Amniotic epithelial cell (primary cell): ENCODE data around the gene WEE2.
"Not testable (repeated sequence)": the region's sequence is repeated elsewhere in the genome, so short reads cannot be mapped to it uniquely, and the experiment has no call there.

Source experiments
- DNase-seq: peaks from one replicate; pipeline ENCODE4 v3.0.0-alpha.2; 2010; ENCODE audit warnings: low read depth

The WEE2 gene

DNA sequence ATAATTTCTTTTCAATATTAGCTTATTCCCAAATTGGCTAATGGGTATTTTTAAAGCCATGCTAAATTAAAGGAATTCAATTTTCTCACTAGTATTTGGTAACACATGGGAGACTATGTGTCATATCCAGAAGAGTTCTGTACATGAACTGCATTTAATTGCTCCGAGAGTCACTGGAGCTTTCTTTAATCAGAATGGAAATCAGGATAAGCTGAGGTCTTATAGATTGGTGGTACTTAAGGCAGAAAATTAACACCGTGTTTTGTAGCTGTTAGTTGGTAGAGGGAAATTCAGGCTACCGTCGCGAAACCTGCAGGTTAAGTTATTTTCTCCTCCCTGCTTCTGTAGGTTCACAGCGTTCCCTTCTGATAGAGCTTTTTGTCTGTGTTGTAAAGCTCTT lies at the start of gene WEE2:
Gene WEE2, plus strand, starts transcription at position 3 of the 400 bp plus-strand sequence. CDS start 406 bp downstream, outside the sequence.
- no peak for DNase-seq

DNA sequence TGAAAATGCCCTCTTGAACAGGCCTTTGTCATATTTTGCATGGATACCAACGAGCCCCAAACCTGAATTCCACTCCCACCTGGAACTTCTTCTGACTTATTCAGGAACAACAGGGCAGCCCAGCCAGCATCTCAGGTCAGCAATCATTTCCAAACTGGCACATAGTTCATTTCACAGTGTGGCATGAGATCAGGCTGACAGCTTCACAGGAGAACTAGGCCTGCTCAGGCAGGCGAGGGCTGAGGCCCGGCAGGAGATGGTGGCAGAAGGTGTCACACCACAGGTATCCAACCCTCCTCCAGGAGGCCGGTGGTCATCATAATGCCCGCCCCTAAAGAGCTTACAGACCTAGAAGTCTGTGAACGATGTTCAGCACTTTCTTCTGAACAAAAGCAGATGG lies 48.7 kb upstream of the WEE2 start:
- no peak for DNase-seq

GRCh38 chr7:141660259-141660658 lies 47.9 kb upstream of the WEE2 start:
- DNase-seq, result no peak

- DNase-seq, result no peak
These were observed 44.9 kb upstream of the WEE2 start for GRCh38 chr7:141663081-141663849.

GRCh38 chr7:141664450-141664849 lies 43.7 kb upstream of the WEE2 start:
- no peak for DNase-seq

- DNase-seq, result no peak
These were observed 42.7 kb upstream of the WEE2 start for GRCh38 chr7:141665208-141666035.

DNA sequence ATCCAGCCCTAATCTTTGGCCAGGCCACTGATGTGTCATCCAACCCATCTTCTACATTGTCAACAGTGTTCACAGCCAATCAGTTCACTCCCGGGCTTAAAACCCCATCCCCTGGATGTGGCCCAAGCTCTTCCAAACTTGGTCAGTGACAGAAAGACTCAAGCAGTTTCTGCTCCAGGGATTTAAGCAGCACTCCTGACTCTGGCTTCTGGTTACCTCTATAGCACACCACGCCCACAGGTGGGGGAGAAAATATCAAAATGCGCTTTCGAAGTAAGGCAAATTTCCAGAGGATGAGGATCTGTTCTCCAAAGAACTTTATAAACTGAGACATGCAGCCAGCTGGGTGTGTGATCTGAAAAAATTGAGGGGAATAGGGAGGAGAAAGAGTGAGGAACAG lies 42.1 kb upstream of the WEE2 start:
- no peak for DNase-seq

DNA sequence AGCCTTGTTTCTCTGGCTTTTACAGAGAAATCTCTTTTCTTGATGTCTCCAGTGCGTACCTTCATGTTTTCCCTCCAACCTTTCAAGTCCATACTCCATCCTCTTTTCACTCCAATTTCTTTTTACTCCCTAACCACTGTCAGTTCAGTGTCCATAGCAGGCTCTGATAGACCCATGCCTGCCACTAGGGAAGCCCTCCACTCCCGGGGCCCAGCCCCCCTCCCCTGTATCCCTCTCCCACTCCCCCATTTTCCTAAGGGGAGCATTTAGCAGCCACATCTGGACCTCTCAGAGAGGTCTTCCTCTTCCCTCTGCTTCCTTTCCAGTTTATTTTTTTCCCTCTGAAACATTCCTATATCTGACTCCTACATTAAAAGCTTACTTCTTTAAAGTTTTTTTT lies 39.3 kb upstream of the WEE2 start:
- DNase-seq, result no peak

DNA sequence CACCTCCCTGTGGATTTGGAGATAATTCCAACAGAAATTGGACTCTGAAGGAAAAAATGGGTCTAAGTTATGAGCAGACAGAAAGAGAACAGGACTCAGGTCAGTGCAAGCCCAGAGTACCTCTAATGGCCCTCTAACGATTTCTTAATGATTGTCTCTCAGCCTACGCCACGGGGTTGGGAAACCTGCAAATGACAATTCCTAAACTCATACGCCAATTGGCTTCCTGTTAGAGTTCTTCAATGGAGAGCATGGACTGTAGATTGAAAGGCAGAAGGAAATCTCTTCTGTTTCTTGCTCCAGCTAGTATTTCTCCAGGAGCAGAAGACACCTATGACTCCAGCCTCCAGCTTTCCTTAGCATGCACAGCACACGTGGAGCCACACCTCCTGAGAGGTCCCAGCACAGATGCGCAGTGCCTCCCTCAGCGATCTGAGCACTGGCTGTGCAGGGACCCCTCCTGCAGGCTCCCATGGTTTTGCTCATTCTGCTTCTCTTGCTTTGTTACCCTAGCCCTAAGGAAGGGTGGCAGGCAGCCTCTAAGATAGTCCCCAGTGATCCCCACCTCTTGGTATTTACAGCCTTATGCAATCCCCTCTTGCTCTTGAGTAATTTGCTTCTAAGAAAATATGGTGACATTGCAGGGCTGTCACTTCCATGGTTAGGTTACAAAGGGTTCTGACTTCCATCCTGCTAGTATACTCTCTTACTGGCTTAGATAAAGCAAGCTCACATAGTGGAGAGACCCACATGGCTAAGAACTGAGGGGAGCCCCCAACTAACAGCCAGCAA lies 36.3 kb upstream of the WEE2 start:
- DNase-seq, result no peak

DNA sequence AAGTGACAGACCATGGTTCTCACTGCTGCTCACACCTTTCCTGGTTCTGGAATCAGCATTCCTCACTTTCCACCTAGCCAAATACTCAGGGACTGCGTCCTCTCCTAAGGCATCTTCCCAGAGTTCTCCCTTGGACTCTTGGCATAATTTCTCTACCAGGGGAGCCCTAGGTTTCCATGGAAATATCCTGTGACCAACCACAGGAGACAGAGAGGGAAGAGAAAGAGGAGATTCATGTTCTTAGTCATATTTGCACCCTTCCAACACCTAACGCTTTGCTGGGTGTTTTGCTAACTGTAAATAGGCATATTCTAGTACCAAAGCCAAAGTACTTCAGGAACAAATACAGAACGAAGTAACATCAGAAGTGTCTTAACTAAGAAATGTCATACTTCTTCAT lies 34.8 kb upstream of the WEE2 start:
- no peak for DNase-seq

DNA sequence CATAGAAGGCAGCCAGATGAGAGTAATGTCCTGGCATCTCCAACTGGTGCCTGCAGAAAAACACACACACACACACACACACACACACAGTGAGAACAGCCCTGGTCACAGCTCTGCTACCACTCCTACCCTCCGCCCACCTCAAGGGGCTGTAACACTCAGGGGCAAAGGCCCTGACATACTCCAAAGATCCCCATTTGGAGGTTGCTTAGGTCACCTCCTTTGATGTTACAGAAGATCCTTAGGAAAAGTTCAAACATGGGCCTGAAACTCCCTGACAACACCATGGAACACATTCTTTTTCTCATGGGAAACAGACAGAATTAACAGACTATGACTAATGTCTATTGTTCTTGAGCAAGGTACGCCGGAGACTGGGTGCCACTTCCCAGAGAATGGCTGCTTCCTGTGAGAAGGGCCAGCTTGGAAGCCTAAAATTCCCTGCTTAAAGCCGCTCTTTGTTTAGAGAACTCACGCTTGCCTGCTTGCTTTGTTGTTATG lies 33.9 kb upstream of the WEE2 start:
- DNase-seq, result no peak

- DNase-seq, result no peak
These were observed 33.5 kb upstream of the WEE2 start for GRCh38 chr7:141674702-141675101.

GRCh38 chr7:141675436-141676215 lies 32.5 kb upstream of the WEE2 start:
- no peak for DNase-seq

GRCh38 chr7:141676618-141677017 lies 31.5 kb upstream of the WEE2 start:
- DNase-seq, result no peak

- DNase-seq, result no peak
These were observed 29.1 kb upstream of the WEE2 start for GRCh38 chr7:141679014-141679413.

DNA sequence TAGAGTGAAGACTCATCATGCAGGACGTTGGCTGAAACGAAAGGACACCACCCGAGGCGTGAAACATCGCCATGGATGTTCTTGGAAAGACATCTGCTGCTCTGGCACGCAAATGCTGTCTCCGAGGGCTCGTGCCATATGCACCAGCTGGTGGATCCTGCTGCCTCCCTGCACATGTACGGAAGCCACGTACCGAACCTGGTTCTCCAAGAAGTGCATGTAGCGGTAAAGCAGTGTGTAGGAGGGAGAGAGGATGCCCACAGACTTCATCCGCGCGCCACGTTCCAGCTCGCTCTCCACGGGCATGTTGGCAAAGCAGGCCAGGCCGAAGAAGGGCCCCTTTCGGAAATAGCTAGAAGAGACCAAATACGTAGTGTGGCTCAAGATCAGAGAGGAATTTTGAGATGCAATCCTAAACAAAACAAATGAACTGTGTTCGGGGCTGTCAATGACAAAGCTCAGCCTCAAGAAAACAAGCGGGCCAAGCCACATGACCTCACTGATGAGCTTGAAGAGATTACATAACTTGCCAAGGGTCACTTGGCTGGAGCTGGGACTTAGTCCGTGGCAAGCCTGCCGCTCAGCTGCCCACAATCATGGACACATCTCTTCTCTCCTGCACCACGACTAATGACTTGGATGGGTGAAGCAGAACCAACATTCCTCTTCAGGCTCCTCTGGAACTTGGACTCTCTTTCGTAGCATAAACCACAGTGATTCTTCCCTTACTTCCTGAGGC lies 22.7 kb upstream of the WEE2 start:
- DNase-seq, result no peak

DNA sequence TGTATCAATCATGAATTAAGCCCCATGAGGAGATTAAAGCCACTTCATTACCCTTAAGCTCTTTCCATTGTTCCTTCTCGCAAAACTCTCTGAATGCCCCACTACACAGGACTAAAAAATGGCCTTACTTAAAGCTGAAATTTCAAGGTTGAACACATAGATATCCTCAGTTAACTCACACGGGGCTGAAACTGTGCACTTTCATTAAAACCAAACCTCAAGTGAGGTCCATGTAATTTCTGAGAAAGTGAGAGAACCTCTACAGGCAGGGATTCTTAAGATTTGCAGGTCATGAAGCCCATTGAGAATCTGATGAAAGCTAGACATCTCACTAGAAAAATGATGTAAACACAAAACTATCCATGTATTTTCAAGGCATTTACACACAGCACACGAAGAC lies 22.1 kb upstream of the WEE2 start:
- DNase-seq, result no peak

DNA sequence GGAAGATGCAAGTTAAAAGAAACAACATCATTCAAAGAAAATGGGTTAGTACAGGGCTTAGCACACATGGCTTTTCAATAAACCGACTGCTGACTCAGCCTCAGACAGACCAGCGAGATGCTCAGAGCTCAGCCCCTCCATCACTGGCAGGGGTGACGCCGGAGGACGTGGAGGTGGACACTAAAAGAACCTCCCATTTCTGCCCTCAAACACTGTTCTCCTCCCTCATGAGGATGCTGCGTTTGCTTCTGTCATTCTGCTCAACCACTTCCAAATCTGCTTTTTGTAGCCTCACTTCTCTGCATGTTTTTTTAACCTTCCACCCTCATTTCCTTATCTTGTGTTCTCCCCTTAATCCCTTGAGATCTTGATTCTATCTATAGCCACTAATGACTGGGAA lies 21.5 kb upstream of the WEE2 start:
- no peak for DNase-seq

- no peak for DNase-seq
These were observed 20.1 kb upstream of the WEE2 start for GRCh38 chr7:141688043-141688442.

DNA sequence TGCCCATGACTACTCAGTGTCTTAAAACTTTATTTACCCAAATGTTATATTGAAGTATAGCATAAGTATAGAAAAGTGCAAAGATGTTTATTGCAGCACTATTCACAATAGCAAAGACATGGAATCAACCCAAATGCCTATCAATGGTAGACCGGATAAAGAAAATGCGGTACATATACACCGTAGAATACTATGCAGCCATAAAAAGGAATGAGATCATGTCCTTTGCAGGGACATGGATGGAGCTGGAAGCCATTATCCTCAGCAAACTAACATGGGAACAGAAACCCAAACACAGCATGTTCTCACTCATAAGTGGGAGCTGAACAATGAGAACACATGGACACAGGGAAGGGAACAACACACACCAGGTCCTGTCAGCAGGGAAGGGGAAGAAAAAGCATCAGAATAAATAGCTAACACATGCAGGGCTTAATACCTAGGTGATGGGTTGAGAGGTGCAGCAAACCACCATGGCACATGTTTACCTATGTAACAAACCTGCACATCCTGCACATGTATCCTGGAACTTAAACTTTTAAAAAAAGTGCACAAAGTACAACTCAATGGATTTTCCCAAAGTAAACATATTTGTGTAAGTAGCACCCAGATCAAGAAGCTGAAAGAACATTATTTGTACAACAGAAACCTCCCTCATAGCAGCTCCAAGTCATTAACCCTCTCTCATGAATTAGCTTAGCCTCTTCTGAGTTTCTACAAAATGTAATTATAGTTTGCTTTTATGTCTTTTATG lies 18.9 kb upstream of the WEE2 start:
- DNase-seq, result not testable (repeated sequence)
